ENCODE measurements around the gene SFT2D2.

- no peak for TF ChIP-seq CTCF (IDR thresholded peaks at IDR 0.05)
- TF ChIP-seq POLR2A (IDR thresholded peaks at IDR 0.05) = no peak
These were observed 2.5 kb upstream of the SFT2D2 start for GRCh38 chr1:168223261-168223660.
